GM12878 (cell line): Measurements from ENCODE around the gene ANKRD28. TPM values are rescaled to one million over a fixed set of nuclear protein-coding genes. Genes with fewer than 3 reads are reported as not detected.

Experiments used
- ATF7 ChIP-seq: fragments of 450-650 bp; IDR thresholded peaks from 2 replicates; pipeline ENCODE4 v1.6.1; 2016; ENCODE audit warnings: low read depth, mild to moderate bottlenecking
- EED ChIP-seq: sonication (generic); IDR thresholded peaks from 2 replicates; pipeline ENCODE4 v1.6.1; 2016; ENCODE audit warnings: antibody characterized with exemption, low read depth
- MAX ChIP-seq: IDR thresholded peaks from 2 replicates; pipeline ENCODE4 v1.6.1; 2012; ENCODE audit warnings: low read depth, low read length, improper control_type of control experiment
- MEF2B ChIP-seq: fragments of 450-650 bp; IDR thresholded peaks from 2 replicates; pipeline ENCODE4 v1.6.1; 2018; ENCODE audit warnings: mild to moderate bottlenecking, moderate library complexity; ENCODE audit not compliant: partially characterized antibody, poor library complexity, severe bottlenecking
- MYC ChIP-seq: IDR thresholded peaks from 2 replicates; pipeline ENCODE4 v1.6.1; 2011; ENCODE audit warnings: mild to moderate bottlenecking, low read length, moderate library complexity, inconsistent platforms; ENCODE audit not compliant: insufficient read depth, insufficient replicate concordance, insufficient read length, severe bottlenecking
- POLR2AphosphoS5 ChIP-seq: IDR thresholded peaks from 2 replicates; pipeline ENCODE4 v1.6.1; 2011; ENCODE audit warnings: mild to moderate bottlenecking, low read length, inconsistent platforms
- SKIL ChIP-seq: fragments of 450-650 bp; IDR thresholded peaks from 2 replicates; pipeline ENCODE4 v1.6.1; 2017; ENCODE audit warnings: mild to moderate bottlenecking, low read depth, inconsistent platforms; ENCODE audit not compliant: poor library complexity, severe bottlenecking
- USF2 ChIP-seq: IDR thresholded peaks from 2 replicates; pipeline ENCODE4 v1.6.1; 2011; ENCODE audit warnings: low read depth, low read length, improper control_type of control experiment, borderline replicate concordance
- ZBTB4 ChIP-seq: fragments of 450-650 bp; formaldehyde crosslinking; IDR thresholded peaks from 2 replicates; pipeline ENCODE4 v1.4.0; 2022; ENCODE audit warnings: mild to moderate bottlenecking, moderate library complexity
- ZNF592 ChIP-seq: fragments of 450-650 bp; IDR thresholded peaks from 2 replicates; pipeline ENCODE4 v1.6.1; 2017; ENCODE audit warnings: mild to moderate bottlenecking, moderate library complexity
- ZNF687 ChIP-seq: fragments of 450-650 bp; IDR thresholded peaks from 2 replicates; pipeline ENCODE4 v1.6.1; 2017; ENCODE audit warnings: mild to moderate bottlenecking, moderate library complexity
- polyA plus RNA-seq, 11 experiments: library from polyadenylated mRNA; depleted of rRNA in 4 of 11; unstranded in 6 of 11; stranded (reverse) in 5 of 11; fragments of >200 nt; fragmentation: Nextera tagmentation in 4 of 11; fragmentation: Illumina TruSeq in 1 of 11; extraction: Ambion mirVana in 4 of 11; extraction: Trizol in 1 of 11; gene quantifications; 1 replicate in 1 of 11; 2 replicates in 10 of 11; pipeline versions ENCODE4 v1.2.1 to v1.2.3, GENCODE V29; 2011 to 2016; ENCODE audit warnings: inconsistent platforms in 2 of 11, missing spikeins in 2 of 11, low read depth in 1 of 11
- total RNA-seq, 4 experiments: library from RNA; depleted of rRNA in 3 of 4; stranded (reverse); fragments of >200 nt in 3 of 4; fragmentation: Illumina TruSeq in 1 of 4; extraction: Trizol in 1 of 4; gene quantifications; 2 replicates each; pipeline versions ENCODE4 v1.2.1 to v1.2.3, GENCODE V29; 2013 to 2021

The ANKRD28 gene
- total and polyA plus RNA-seq, 10 of the 15 experiments (the other 5 are each of a cell fraction or from before 2014, with no cell fraction given): 11.2 to 105 (median 38.3) TPM

- TF ChIP-seq ZNF592 (no peak), MAX (no peak), MEF2B (no peak), ZBTB4 (no peak), ZNF687 (peak; percentile 44), SKIL (peak; percentile 43), ATF7 (peak; percentile 89), POLR2AphosphoS5 (no peak; the same call in 1 of the 2 replicates), EED (no peak), USF2 (peak; percentile 5; the same call in 1 of the 2 replicates), MYC (no peak)
These were observed 3.4 kb downstream of the ANKRD28 start (continued) for GRCh38 chr3:15794303-15794771.
